ENCODE measurements around the gene LRRC66. TPM values are rescaled to one million over a fixed set of nuclear protein-coding genes. Genes with fewer than 3 reads are reported as not detected.

LRRC66 gene
- total RNA-seq, 1 experiment from 2014 or later = not detected

DNA sequence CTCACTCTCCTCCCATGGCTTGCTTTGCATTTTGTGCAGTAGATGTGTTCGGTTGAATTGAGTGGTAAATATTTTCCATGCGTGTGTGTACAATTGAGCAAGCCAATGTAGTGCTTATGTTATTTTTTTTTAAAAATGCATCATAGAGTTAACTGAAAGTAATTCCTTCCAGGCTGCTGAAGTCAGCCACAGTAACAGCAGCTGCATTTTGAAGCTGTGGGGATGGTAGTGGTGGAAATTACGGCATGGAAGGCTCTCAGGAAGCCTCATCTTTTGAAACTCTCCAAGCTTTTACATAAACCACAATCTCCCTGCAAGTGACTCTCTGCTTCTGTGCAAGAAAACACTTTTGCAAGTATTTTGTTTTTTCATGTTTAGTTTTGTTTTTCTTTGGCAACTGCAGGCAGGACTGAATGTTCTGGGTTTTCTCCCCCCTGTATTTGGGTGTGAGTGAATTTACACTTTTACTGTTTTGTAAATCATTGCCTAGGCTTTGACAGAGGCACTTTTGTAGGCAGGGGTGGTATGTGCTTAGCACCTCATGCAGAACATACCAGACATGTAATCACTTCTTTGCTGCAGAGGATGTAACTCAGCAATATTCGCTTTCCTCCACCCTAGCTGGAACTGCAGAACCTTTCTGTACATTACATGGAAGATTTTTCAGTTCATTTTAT lies 56.2 kb downstream of the LRRC66 start:
- Mint-ChIP-seq H3K27ac (ENCODE audit: unreplicated experiment) (no peak overlapping the region), H3K9me3 (ENCODE audit: unreplicated experiment) (no peaks in the 10 kb centered on the region), H3K36me3 (ENCODE audit: insufficient read depth, unreplicated experiment) (no peaks in the 10 kb centered on the region), H3K4me1 (ENCODE audit: low read depth, unreplicated experiment) (no peaks in the 10 kb centered on the region), H3K4me3 (ENCODE audit: unreplicated experiment) (no peak overlapping the region), H3K27me3 (ENCODE audit: insufficient read depth, unreplicated experiment) (no peaks in the 10 kb centered on the region)
- no peaks in the 10 kb centered on the region for H3K36me3 ChIP-seq (ENCODE audit: control insufficient read depth, insufficient read depth, low read length)
- no peak overlapping the region for H3K4me3 ChIP-seq (ENCODE audit: low read depth, low read length)
- H3K27me3 ChIP-seq (replicated peaks; ENCODE audit: control insufficient read depth, insufficient read depth, low read length) = no peaks in the 10 kb centered on the region
- TF ChIP-seq CTCF (IDR thresholded peaks at IDR 0.05; ENCODE audit: insufficient read depth in 1 of 2, low read depth in 1 of 2, low read length in 1 of 2, severe bottlenecking in 1 of 2, unreplicated experiment in 1 of 2) = no peak
- H3K4me1 ChIP-seq = no peaks in the 10 kb centered on the region
- ChIA-PET POLR2A (no interaction called here), CTCF (no interaction called here)
- no peak for DNase-seq
- H3K9me3 ChIP-seq = no peaks in the 10 kb centered on the region
- intact Hi-C loops (cut with micrococcal nuclease; ENCODE audit: unreplicated experiment) = no loop called here
- BruUV-seq (replicated peaks) = no TSS peak

DNA sequence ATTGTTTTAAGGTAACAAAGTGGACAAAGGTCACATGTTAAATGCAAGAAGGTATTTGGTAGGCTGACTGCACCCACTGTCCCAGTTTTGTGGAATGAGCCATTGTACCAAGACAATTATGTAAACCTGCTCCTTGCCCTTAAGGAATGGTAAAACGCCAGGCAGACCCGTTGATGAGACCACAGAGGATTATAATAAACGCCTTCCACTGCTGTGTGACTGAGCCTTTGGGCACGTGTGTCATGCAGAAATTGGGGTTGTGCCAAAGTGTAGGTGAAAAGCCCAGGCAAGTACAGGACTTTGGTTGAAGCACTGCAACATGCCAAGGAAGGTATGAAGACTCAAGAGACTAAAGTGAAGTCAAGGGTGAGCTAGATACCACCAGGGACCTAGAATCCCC lies 59.7 kb downstream of the LRRC66 start:
- Histone ChIP-seq H3K9me3 (no peaks in the 10 kb centered on the region), H3K27me3 (replicated peaks; ENCODE audit: control insufficient read depth, insufficient read depth, low read length) (no peaks in the 10 kb centered on the region), H3K4me1 (no peaks in the 10 kb centered on the region), H3K36me3 (ENCODE audit: control insufficient read depth, insufficient read depth, low read length) (no peaks in the 10 kb centered on the region), H3K4me3 (ENCODE audit: low read depth, low read length) (no peak overlapping the region)
- no peak for TF ChIP-seq CTCF (IDR thresholded peaks at IDR 0.05; ENCODE audit: insufficient read depth in 1 of 2, low read depth in 1 of 2, low read length in 1 of 2, severe bottlenecking in 1 of 2, unreplicated experiment in 1 of 2)
- intact Hi-C loops (cut with micrococcal nuclease; ENCODE audit: unreplicated experiment) = no loop called here
- Mint-ChIP-seq H3K27ac (ENCODE audit: unreplicated experiment) (no peak overlapping the region), H3K9me3 (ENCODE audit: unreplicated experiment) (no peaks in the 10 kb centered on the region), H3K27me3 (ENCODE audit: insufficient read depth, unreplicated experiment) (no peaks in the 10 kb centered on the region), H3K4me3 (ENCODE audit: unreplicated experiment) (no peak overlapping the region), H3K36me3 (ENCODE audit: insufficient read depth, unreplicated experiment) (no peaks in the 10 kb centered on the region), H3K4me1 (ENCODE audit: low read depth, unreplicated experiment) (no peaks in the 10 kb centered on the region)
- DNase-seq = no peak
- no TSS peak for BruUV-seq (replicated peaks)
- CTCF ChIA-PET = no interaction called here
- POLR2A ChIA-PET = no interaction called here

GRCh38 chr4:51958199-51958968 lies 61.8 kb downstream of the LRRC66 start:
- intact Hi-C loops (cut with micrococcal nuclease; ENCODE audit: unreplicated experiment) = loop anchor here (5.0 to 10.0 kb wide), 2 partner anchors 56 to 61 kb away; no protein-coding TSS in a partner anchor
- no peaks in the 10 kb centered on the region for H3K36me3 Mint-ChIP-seq (ENCODE audit: insufficient read depth, unreplicated experiment)
- ChIA-PET CTCF (no interaction called here), POLR2A (no interaction called here)
- H3K4me1 Mint-ChIP-seq (ENCODE audit: low read depth, unreplicated experiment) = no peaks in the 10 kb centered on the region
- TF ChIP-seq CTCF (IDR thresholded peaks at IDR 0.05; ENCODE audit: insufficient read depth in 1 of 2, low read depth in 1 of 2, low read length in 1 of 2, severe bottlenecking in 1 of 2, unreplicated experiment in 1 of 2) = no peak
- no peaks in the 10 kb centered on the region for H3K9me3 ChIP-seq
- H3K4me3 ChIP-seq (ENCODE audit: low read depth, low read length) = no peak overlapping the region
- H3K27me3 ChIP-seq (replicated peaks; ENCODE audit: control insufficient read depth, insufficient read depth, low read length) = no peaks in the 10 kb centered on the region
- peaks cover 7% of the 10 kb centered on the region for H3K9me3 Mint-ChIP-seq (ENCODE audit: unreplicated experiment)
- H3K4me1 ChIP-seq = no peaks in the 10 kb centered on the region
- no peak overlapping the region for H3K27ac Mint-ChIP-seq (ENCODE audit: unreplicated experiment)
- no peak for DNase-seq
- H3K36me3 ChIP-seq (ENCODE audit: control insufficient read depth, insufficient read depth, low read length) = no peaks in the 10 kb centered on the region
- peaks cover 2% of the 10 kb centered on the region for H3K27me3 Mint-ChIP-seq (ENCODE audit: insufficient read depth, unreplicated experiment)
- no peak overlapping the region for H3K4me3 Mint-ChIP-seq (ENCODE audit: unreplicated experiment)
- no TSS peak for BruUV-seq (replicated peaks)

Other genes with a start within 250 kb of the LRRC66 start
- 42.8 TPM in 2 replicates for gene DCUN1D4, start 177.2 kb downstream of the LRRC66 start, total RNA-seq (2022)
- gene SGCB, start 17.9 kb upstream of the LRRC66 start, total RNA-seq (2022) = 6.5 and 7.2 TPM in 2 replicates
- not detected in 2 replicates for gene SPATA18, start 30.9 kb upstream of the LRRC66 start, total RNA-seq (2022)

Measured in Caco-2 (cell line).